HG03095 (cell line): ENCODE measurements around the gene GALNT14.

Source experiments
- ATAC-seq: cut with Tn5 transposase; IDR thresholded peaks from one replicate; pipeline ENCODE4 v1.9.1; 2021; ENCODE audit warnings: moderate library complexity; ENCODE audit not compliant: unreplicated experiment

GALNT14 gene

GRCh38 chr2:30862054-30862651 lies 276.1 kb downstream of the GALNT14 start:
- ATAC-seq, result no peak

- ATAC-seq, result no peak
Observed at GRCh38 chr2:30860726-30861125, 277.5 kb downstream of the GALNT14 start.
